Body of pancreas (tissue), 4 donors: ENCODE measurements around the gene DPP9. TPM values are rescaled to one million over a fixed set of nuclear protein-coding genes. Genes with fewer than 3 reads are reported as not detected.
A peak's percentile ranks its signal among the peaks of the same experiment; 100 is the strongest.

ENCODE experiments used
- ATAC-seq: fragments of 150-250 bp; one replicate; pipeline ENCODE4 v1.9.1; 2016
- DNase-seq, 4 donors: peaks; one replicate each; pipeline ENCODE4 v3.0.0-alpha.2; 2019
- H3K27ac ChIP-seq, 4 donors: fragments of 200-600 bp; sonication (generic); 1 replicate in 3 of 4; 2 replicates in 1 of 4; pipeline versions ENCODE4 v1.5.1 to v1.6.1; 2016 to 2019; ENCODE audit warnings: mild to moderate bottlenecking in 1 of 4, mixed read lengths in 1 of 4, moderate library complexity in 1 of 4
- H3K27me3 ChIP-seq, 2 donors: fragments of 200-600 bp; sonication (generic); one replicate each; pipeline ENCODE4 v1.6.0; 2016; ENCODE audit warnings: mild to moderate bottlenecking in 1 of 2
- H3K36me3 ChIP-seq, 2 donors: fragments of 200-600 bp; sonication (generic); replicated peaks in 1 of 2; 2 replicates each; pipeline ENCODE4 v1.5.1; 2016; ENCODE audit warnings: low read depth in 2 of 2; ENCODE audit not compliant: insufficient read depth in 1 of 2
- H3K4me1 ChIP-seq: fragments of 200-600 bp; sonication (generic); one replicate; pipeline ENCODE4 v1.6.0; 2016
- H3K4me3 ChIP-seq, 2 donors: fragments of 200-600 bp; sonication (generic); 1 replicate in 1 of 2; 2 replicates in 1 of 2; pipeline ENCODE4 v1.5.1; 2016 to 2019
- H3K9me3 ChIP-seq, 3 donors: fragments of 200-600 bp; sonication (generic); 1 replicate in 2 of 3; 2 replicates in 1 of 3; pipeline ENCODE4 v1.5.1; 2016
- POLR2A ChIP-seq, 3 donors: fragments of 450-650 bp; IDR thresholded peaks; one replicate each; pipeline ENCODE4 v1.6.1; 2016; ENCODE audit warnings: antibody characterized with exemption in 3 of 3, mild to moderate bottlenecking in 2 of 3
- WGBS, 2 donors: methylation state at CpG; one replicate each; pipeline ENCODE4 v1.1.5; 2017; 5-methylcytosine and 5-hydroxymethylcytosine counted together
- intact Hi-C: fragments of 100-400 bp; cut with DNase I; formaldehyde crosslinking; loops from one replicate; pipeline ENCODE4 v1.15.1; 2023
- total RNA-seq, 2 donors: library from RNA; depleted of rRNA; stranded (reverse); fragments of >200 nt; gene quantifications; one replicate each; pipeline ENCODE4 v1.1.0, GENCODE V29; 2016
- TF ChIP-seq, protein P1 (sequence below), 7 experiments: fragments of 450-650 bp in 4 of 7; fragments of 200-600 bp in 3 of 7; sonication (generic) in 3 of 7; IDR thresholded peaks; one replicate each; pipeline ENCODE4 v1.5.1; 2016 to 2019; ENCODE audit warnings: antibody characterized with exemption in 7 of 7

The DPP9 gene
- total RNA-seq, 2 donors from 2014 or later = 44.6 to 130 TPM

DNA sequence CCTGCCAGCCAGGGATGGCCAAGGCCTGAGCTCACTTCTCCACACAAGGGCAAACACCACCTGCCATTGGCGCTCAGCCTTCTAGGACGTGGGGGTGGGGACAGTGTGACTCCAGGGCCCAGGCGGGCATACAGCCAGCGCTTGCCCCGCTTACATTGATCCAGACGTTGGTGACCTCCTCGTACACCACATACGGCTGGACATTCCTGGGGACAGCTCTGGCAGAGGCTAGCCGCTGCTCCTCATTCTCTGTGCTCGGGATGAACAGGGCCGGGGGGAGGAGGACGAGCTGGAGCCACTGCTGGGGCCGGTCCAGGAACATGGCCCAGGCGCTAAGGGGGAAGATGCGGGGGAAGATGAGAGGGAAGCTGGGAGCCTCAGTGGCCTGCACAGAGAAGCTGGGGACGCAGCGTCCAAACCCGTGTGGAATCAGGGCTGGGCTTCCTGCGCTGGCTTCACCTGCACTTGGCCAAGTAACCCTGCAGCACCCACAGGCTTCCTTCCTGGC, 28.4 kb downstream of the DPP9 start:
- Histone ChIP-seq H3K4me1 (no peaks in the 10 kb centered on the region), H3K36me3 (peaks cover 4 to 36% of the 10 kb centered on the region in 2 donors), H3K27ac (no peak overlapping the region), H3K27me3 (no peaks in the 10 kb centered on the region), H3K9me3 (no peaks in the 10 kb centered on the region), H3K4me3 (no peak overlapping the region)
- intact Hi-C loops = no loop called here
- peak; percentile 5 for ATAC-seq
- DNase-seq = peak in 1 of 4 donors; percentile 58
- WGBS, 2 donors = 86% methylated on average over 8 to 19 of the region's 19 CpGs
- TF ChIP-seq, protein P1, sequence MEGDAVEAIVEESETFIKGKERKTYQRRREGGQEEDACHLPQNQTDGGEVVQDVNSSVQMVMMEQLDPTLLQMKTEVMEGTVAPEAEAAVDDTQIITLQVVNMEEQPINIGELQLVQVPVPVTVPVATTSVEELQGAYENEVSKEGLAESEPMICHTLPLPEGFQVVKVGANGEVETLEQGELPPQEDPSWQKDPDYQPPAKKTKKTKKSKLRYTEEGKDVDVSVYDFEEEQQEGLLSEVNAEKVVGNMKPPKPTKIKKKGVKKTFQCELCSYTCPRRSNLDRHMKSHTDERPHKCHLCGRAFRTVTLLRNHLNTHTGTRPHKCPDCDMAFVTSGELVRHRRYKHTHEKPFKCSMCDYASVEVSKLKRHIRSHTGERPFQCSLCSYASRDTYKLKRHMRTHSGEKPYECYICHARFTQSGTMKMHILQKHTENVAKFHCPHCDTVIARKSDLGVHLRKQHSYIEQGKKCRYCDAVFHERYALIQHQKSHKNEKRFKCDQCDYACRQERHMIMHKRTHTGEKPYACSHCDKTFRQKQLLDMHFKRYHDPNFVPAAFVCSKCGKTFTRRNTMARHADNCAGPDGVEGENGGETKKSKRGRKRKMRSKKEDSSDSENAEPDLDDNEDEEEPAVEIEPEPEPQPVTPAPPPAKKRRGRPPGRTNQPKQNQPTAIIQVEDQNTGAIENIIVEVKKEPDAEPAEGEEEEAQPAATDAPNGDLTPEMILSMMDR (IDR thresholded peaks at IDR 0.05) = no peak
- no peak for TF ChIP-seq POLR2A (IDR thresholded peaks at IDR 0.05)

DNA sequence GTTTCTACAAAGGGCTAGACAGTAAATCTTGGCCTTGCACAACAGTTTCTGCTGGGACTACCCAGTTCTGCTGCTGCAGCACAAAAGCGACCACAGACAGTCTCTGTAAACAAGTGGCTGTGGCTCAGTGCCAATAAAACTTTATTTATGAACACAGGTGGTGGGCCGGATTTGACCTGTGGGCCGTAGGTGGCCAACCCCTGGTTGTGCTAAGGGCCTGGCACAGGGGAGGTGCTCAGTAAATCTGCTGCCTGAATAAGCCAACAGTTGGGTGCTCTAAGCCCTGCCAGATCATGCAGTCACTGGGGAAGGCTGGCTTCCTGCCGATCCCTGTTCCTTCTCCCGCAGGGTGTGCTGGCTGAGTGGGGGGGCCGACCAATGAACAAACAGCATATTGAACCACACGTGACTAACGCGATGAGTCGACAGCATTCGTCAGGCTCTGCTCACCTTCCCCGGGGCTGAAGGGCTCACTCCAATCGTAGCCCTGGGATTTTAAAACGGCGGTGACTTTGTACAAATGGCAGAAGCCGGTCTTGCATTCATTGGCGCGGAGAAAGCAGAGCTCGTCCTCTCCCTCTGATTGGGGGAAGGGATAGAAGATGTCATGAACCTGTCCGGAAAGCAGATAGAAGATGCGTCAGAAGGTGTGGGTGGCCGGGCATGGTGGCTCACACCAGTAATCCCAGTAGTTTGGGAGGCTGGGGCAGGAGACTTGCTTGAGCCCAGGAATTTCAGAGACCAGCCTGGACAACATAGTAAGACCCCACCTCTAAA, 29.2 kb downstream of the DPP9 start:
- Histone ChIP-seq H3K27ac (no peak overlapping the region), H3K4me3 (no peak overlapping the region), H3K27me3 (no peaks in the 10 kb centered on the region), H3K9me3 (no peaks in the 10 kb centered on the region), H3K36me3 (peaks cover 4 to 32% of the 10 kb centered on the region in 2 donors), H3K4me1 (no peaks in the 10 kb centered on the region)
- no peak for ATAC-seq
- peak in 1 of 4 donors; percentile 80 for DNase-seq
- intact Hi-C loops = no loop called here
- 91 to 97% methylated on average over 14 to 22 of the region's 22 CpGs for WGBS, 2 donors
- TF ChIP-seq, protein P1 (IDR thresholded peaks at IDR 0.05) = no peak
- TF ChIP-seq POLR2A (IDR thresholded peaks at IDR 0.05) = no peak

DNA sequence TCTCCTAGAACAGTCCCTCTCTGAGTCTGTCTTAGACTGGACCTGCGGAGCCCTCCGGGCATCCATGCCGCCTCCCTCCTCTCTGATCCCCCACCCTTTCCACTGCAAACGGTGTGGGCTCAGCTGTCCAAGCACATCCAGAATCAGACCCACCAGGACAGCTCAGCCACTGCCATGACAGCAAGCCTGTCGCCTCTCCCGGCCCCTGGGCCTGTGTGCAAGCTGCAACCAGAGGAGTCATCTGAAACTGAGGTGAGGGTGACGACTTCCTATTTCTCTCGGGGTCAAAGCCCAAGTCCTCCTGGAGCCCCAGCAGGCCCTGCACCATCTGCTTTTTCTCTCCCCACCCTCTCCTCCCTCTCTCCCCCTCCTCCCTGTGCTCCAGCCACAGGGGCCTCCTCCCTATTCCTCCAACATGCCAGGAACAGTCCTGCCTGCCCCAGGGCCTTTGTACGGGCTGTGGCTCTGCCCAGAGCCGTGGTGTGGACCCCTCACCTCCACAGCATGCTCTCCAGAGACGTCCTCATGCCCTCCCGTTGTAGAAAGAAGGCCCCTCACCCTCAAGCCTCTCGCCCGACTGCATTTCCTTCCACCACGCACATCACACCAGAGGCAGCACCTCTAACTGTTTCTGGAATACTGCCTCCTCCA, 30.0 kb downstream of the DPP9 start:
- H3K9me3 ChIP-seq = no peaks in the 10 kb centered on the region
- H3K27ac ChIP-seq = no peak overlapping the region
- no peak for TF ChIP-seq POLR2A (IDR thresholded peaks at IDR 0.05)
- TF ChIP-seq, protein P1 (IDR thresholded peaks at IDR 0.05) = no peak
- H3K27me3 ChIP-seq = no peaks in the 10 kb centered on the region
- intact Hi-C loops = no loop called here
- 92 to 96% methylated on average over 15 of the region's 15 CpGs for WGBS, 2 donors
- DNase-seq (no peak), ATAC-seq (no peak)
- no peak overlapping the region for H3K4me3 ChIP-seq
- H3K36me3 ChIP-seq = peaks cover 4 to 37% of the 10 kb centered on the region in 2 donors
- no peaks in the 10 kb centered on the region for H3K4me1 ChIP-seq

DNA sequence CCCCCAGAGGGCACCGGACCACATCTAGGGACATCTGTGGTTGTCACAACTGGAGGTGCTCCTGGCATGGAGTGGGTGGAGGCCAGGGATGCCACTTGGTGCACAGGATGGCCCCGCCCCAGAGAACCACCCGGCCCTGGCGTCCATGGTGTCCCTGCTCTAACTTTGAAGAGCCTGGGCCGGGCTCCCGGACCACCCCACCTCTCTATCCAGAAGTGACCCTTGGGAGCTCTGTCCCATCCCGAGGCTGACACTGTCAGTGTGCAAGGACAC, 30.6 kb downstream of the DPP9 start:
- Histone ChIP-seq H3K27ac (no peak overlapping the region), H3K4me3 (no peak overlapping the region), H3K4me1 (no peaks in the 10 kb centered on the region), H3K9me3 (no peaks in the 10 kb centered on the region), H3K27me3 (no peaks in the 10 kb centered on the region), H3K36me3 (peaks cover 4 to 40% of the 10 kb centered on the region in 2 donors)
- ATAC-seq (no peak), DNase-seq (no peak)
- intact Hi-C loops = no loop called here
- WGBS, 2 donors = 82 to 90% methylated on average over 3 to 6 of the region's 7 CpGs
- TF ChIP-seq, protein P1 (IDR thresholded peaks at IDR 0.05) = no peak
- TF ChIP-seq POLR2A (IDR thresholded peaks at IDR 0.05) = no peak
